Gastroesophageal sphincter (tissue), 3 donors: ENCODE data around the gene PRKAR2B.
"Not testable (repeated sequence)": the region's sequence is repeated elsewhere in the genome, so short reads cannot be mapped to it uniquely, and the experiment has no call there.

ENCODE experiments used
- POLR2A ChIP-seq, 2 donors: fragments of 450-650 bp; IDR thresholded peaks; one replicate each; pipeline ENCODE4 v1.6.1; 2017; ENCODE audit warnings: antibody characterized with exemption in 2 of 2, mild to moderate bottlenecking in 2 of 2, moderate library complexity in 1 of 2
- TF ChIP-seq, protein P1 (sequence below), 4 experiments: fragments of 200-600 bp in 2 of 4; fragments of 450-650 bp in 2 of 4; sonication (generic) in 1 of 4; IDR thresholded peaks; one replicate each; pipeline ENCODE4 v1.5.1; 2017 to 2019; ENCODE audit warnings: antibody characterized with exemption in 4 of 4, mild to moderate bottlenecking in 2 of 4, moderate library complexity in 2 of 4

- TF ChIP-seq, protein P1, sequence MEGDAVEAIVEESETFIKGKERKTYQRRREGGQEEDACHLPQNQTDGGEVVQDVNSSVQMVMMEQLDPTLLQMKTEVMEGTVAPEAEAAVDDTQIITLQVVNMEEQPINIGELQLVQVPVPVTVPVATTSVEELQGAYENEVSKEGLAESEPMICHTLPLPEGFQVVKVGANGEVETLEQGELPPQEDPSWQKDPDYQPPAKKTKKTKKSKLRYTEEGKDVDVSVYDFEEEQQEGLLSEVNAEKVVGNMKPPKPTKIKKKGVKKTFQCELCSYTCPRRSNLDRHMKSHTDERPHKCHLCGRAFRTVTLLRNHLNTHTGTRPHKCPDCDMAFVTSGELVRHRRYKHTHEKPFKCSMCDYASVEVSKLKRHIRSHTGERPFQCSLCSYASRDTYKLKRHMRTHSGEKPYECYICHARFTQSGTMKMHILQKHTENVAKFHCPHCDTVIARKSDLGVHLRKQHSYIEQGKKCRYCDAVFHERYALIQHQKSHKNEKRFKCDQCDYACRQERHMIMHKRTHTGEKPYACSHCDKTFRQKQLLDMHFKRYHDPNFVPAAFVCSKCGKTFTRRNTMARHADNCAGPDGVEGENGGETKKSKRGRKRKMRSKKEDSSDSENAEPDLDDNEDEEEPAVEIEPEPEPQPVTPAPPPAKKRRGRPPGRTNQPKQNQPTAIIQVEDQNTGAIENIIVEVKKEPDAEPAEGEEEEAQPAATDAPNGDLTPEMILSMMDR (IDR thresholded peaks at IDR 0.05) = not testable (repeated sequence)
- TF ChIP-seq POLR2A (IDR thresholded peaks at IDR 0.05) = not testable (repeated sequence)
These were observed 2.7 kb upstream of the PRKAR2B start for GRCh38 chr7:107041764-107042163.
